K562 (cell line): ENCODE measurements around the gene TRAPPC2L. TPM values are rescaled to one million over a fixed set of nuclear protein-coding genes. Genes with fewer than 3 reads are reported as not detected.
"Not testable (repeated sequence)": the region's sequence is repeated elsewhere in the genome, so short reads cannot be mapped to it uniquely, and the experiment has no call there.

Experiments
- ATAC-seq: fragments of 200-7000 bp; cut with Tn5 transposase; 3 replicates; pipeline ENCODE4 v1.9.1; 2020; ENCODE audit warnings: moderate library complexity
- BruUV-seq: library from RNA; stranded (reverse); fragments of 400-500 nt; replicated peaks from 2 replicates; lab custom pipeline; 2021; lab: Mats Ljungman, UMichigan
- CTCF ChIA-PET: fragments of 300-600 bp; formaldehyde crosslinking; extraction: SDS; loops from one replicate; lab custom pipeline; 2021; ENCODE audit warnings: low intra/inter-chr PET ratio; lab: Yijun Ruan, JAX
- POLR2A ChIA-PET: fragments of 300-600, 350-650 bp; sonication (Branson Sonifier 250); formaldehyde crosslinking; extraction: SDS; loops from one replicate; lab custom pipeline; 2021; ENCODE audit warnings: antibody characterized with exemption, inconsistent platforms; lab: Yijun Ruan, JAX
- DNase-seq, 4 experiments: peaks; one replicate each; pipeline versions ENCODE4 v3.0.0 to v3.0.0-alpha.2; 2011 to 2018; ENCODE audit warnings: low spot score in 3 of 4, mixed read lengths in 3 of 4; ENCODE audit errors: extremely low read depth in 1 of 4
- FAIRE-seq: peaks from 2 replicates; lab custom pipeline; 2011; peaks lifted over from hg19 to GRCh38; lab: Jason Lieb, UNC
- H2AFZ ChIP-seq: 2 replicates; pipeline ENCODE4 v1.6.0; 2011; ENCODE audit warnings: low read depth, low read length, control low read depth, inconsistent platforms
- H3K27ac ChIP-seq: fragments of 200-600 bp; 3 replicates; pipeline ENCODE4 v1.8.0; 2011; ENCODE audit warnings: low read depth, mild to moderate bottlenecking, control low read depth, inconsistent platforms, low read length, moderate library complexity, mixed read lengths; ENCODE audit errors: extremely low read depth
- H3K27me3 ChIP-seq, 2 experiments: fragments of 300-600 bp in 1 of 2; 2 replicates in 1 of 2; 3 replicates in 1 of 2; pipeline versions ENCODE4 v1.6.0 to v1.8.0; 2011; ENCODE audit warnings: inconsistent platforms in 2 of 2, low read length in 2 of 2, mild to moderate bottlenecking in 1 of 2, mixed read lengths in 1 of 2, moderate library complexity in 1 of 2; ENCODE audit not compliant: control insufficient read depth in 2 of 2, insufficient read depth in 2 of 2
- H3K36me3 ChIP-seq: fragments of 300-600 bp; 3 replicates; pipeline ENCODE4 v1.8.0; 2011; ENCODE audit warnings: mild to moderate bottlenecking, low read length, inconsistent platforms; ENCODE audit not compliant: control insufficient read depth, insufficient read depth
- H3K4me1 ChIP-seq, 2 experiments: fragments of 200-600 bp in 1 of 2; replicated peaks in 1 of 2; 2 replicates in 1 of 2; 3 replicates in 1 of 2; pipeline versions ENCODE4 v1.5.1 to v1.8.0; 2011; ENCODE audit warnings: inconsistent platforms in 2 of 2, low read length in 2 of 2, mild to moderate bottlenecking in 1 of 2, mixed read lengths in 1 of 2, moderate library complexity in 1 of 2; ENCODE audit not compliant: control insufficient read depth in 2 of 2, insufficient read depth in 2 of 2
- H3K4me2 ChIP-seq: 2 replicates; pipeline ENCODE4 v1.6.1; 2011; ENCODE audit warnings: low read length, control low read depth, inconsistent platforms, mixed read lengths; ENCODE audit not compliant: insufficient read depth
- H3K4me3 ChIP-seq: fragments of 200-600 bp; sonication (generic), shearing (Covaris generic); 2 replicates; pipeline ENCODE4 v1.5.1; 2016; ENCODE audit warnings: control low read depth, inconsistent platforms
- H3K79me2 ChIP-seq: fragments of 200-600 bp; 3 replicates; pipeline ENCODE4 v1.8.0; 2011; ENCODE audit warnings: low read length, inconsistent platforms; ENCODE audit not compliant: control insufficient read depth, insufficient read depth
- H3K9ac ChIP-seq, 2 experiments: 2 replicates each; pipeline versions ENCODE4 v1.6.0 to v1.6.1; 2011; ENCODE audit warnings: low read depth in 2 of 2, low read length in 2 of 2, control low read depth in 1 of 2, inconsistent platforms in 1 of 2, mild to moderate bottlenecking in 1 of 2, mixed read lengths in 1 of 2; ENCODE audit not compliant: insufficient read depth in 1 of 2
- H3K9me1 ChIP-seq: one replicate; pipeline ENCODE4 v1.6.0; 2011; ENCODE audit warnings: inconsistent platforms, mild to moderate bottlenecking, low read length, moderate library complexity; ENCODE audit not compliant: control insufficient read depth, insufficient read depth
- H3K9me3 ChIP-seq: replicated peaks from 2 replicates; pipeline ENCODE4 v1.5.1; 2011; ENCODE audit warnings: low read depth, low read length, inconsistent platforms; ENCODE audit not compliant: control insufficient read depth, insufficient read depth
- H4K20me1 ChIP-seq: replicated peaks from 2 replicates; pipeline ENCODE4 v1.6.1; 2011; ENCODE audit warnings: low read length, inconsistent platforms, mixed read lengths; ENCODE audit not compliant: control insufficient read depth, insufficient read depth
- HNRNPL ChIP-seq: fragments of 200-400 bp; formaldehyde crosslinking; IDR thresholded peaks from 2 replicates; pipeline ENCODE4 v1.6.1; 2017; ENCODE audit warnings: low read depth, mild to moderate bottlenecking, low read length
- ID3 ChIP-seq, 2 experiments: fragments of 250-450 bp in 1 of 2; fragments of 450-650 bp in 1 of 2; sonication (Bioruptor Pico) in 1 of 2; IDR thresholded peaks; 2 replicates each; pipeline versions ENCODE4 v1.6.1 to v1.8.0; 2016 to 2021; ENCODE audit warnings: mild to moderate bottlenecking in 2 of 2, moderate library complexity in 2 of 2, missing compliant biosample characterization in 1 of 2, missing genetic modification characterization in 1 of 2
- ZNF518B ChIP-seq: fragments of 250-450 bp; sonication (Bioruptor Pico); IDR thresholded peaks from 2 replicates; pipeline ENCODE4 v1.5.0; 2021; ENCODE audit warnings: mild to moderate bottlenecking, moderate library complexity
- WGBS: fragments of 100-300 bp; shearing (Covaris generic); methylation state at CpG from one replicate; pipeline ENCODE4 v1.1.6; 2016; ENCODE audit warnings: low coverage, mixed read lengths; ENCODE audit not compliant: insufficient coverage; ENCODE audit errors: missing lambda C conversion rate; 5-methylcytosine and 5-hydroxymethylcytosine counted together
- in situ Hi-C: fragments of 300-500 bp; cut with MboI; formaldehyde crosslinking; loops from 4 replicates; pipeline ENCODE4 v1.15.0; 2018; ENCODE audit warnings: inconsistent platforms, mixed read lengths
- intact Hi-C: fragments of 100-400 bp; cut with micrococcal nuclease; formaldehyde crosslinking; loops from 2 replicates; pipeline ENCODE4 v1.14.2; 2022
- polyA plus RNA-seq, 8 experiments: library from polyadenylated mRNA; depleted of rRNA in 4 of 8; stranded (reverse) in 5 of 8; unstranded in 3 of 8; fragments of >200 nt; fragmentation: Nextera tagmentation in 2 of 8; fragmentation: Illumina TruSeq in 1 of 8; extraction: Ambion mirVana in 2 of 8; extraction: Trizol in 1 of 8; gene quantifications; 2 replicates each; pipeline versions ENCODE4 v1.2.1 to v1.2.3, GENCODE V29; 2011 to 2014; ENCODE audit warnings: inconsistent platforms in 1 of 8, missing spikeins in 1 of 8
- total RNA-seq, 7 experiments: library from RNA; depleted of rRNA in 6 of 7; stranded (reverse); fragments of >200 nt in 6 of 7; fragmentation: Illumina TruSeq in 2 of 7; extraction: Trizol in 2 of 7; gene quantifications; 2 replicates each; pipeline versions ENCODE4 v1.2.1 to v1.2.3, GENCODE V29; 2011 to 2021; ENCODE audit warnings: low replicate concordance in 1 of 7

The TRAPPC2L gene
- total and polyA plus RNA-seq, 9 of the 15 experiments (the other 6 are each of a cell fraction or from before 2014, with no cell fraction given) = 60.4 to 398 (median 97.5) TPM

- TF ChIP-seq ID3 (CRISPR knock-in tag; IDR thresholded peaks at IDR 0.05) (no peak), ID3 (tag; IDR thresholded peaks at IDR 0.05) (no peak), ZNF518B (CRISPR knock-in tag) (no peak)
Measured at GRCh38 chr16:88822281-88823040, 34.5 kb upstream of the TRAPPC2L start (continued).

GRCh38 chr16:88823646-88824045 lies 33.3 kb upstream of the TRAPPC2L start:
- H3K27ac ChIP-seq, intact Hi-C loops, POLR2A ChIA-PET, H3K9me3 ChIP-seq, BruUV-seq, H3K9me1 ChIP-seq, H3K36me3 ChIP-seq, FAIRE-seq, H3K4me2 ChIP-seq, H3K27me3 ChIP-seq, H4K20me1 ChIP-seq, in situ Hi-C loops, DNase-seq, CTCF ChIA-PET, H3K9ac ChIP-seq, H3K79me2 ChIP-seq, H3K4me3 ChIP-seq, H2AFZ ChIP-seq, ATAC-seq: not testable (repeated sequence)
- WGBS = 89% methylated on average over 6 of the region's 31 CpGs
- peak; percentile 88 for TF ChIP-seq HNRNPL
- peaks cover 0 to 42% of the 10 kb centered on the region in 2 experiments; a peak in 2 of 5 replicates for H3K4me1 ChIP-seq
